Measurements from ENCODE around the gene PADI3. TPM values are rescaled to one million over a fixed set of nuclear protein-coding genes. Genes with fewer than 3 reads are reported as not detected.
"Not testable (repeated sequence)": the region's sequence is repeated elsewhere in the genome, so short reads cannot be mapped to it uniquely, and the experiment has no call there.

Gene PADI3
- total and polyA plus RNA-seq, 7 donors, result 0.01 to 0.09 (median 0.04) TPM; not detected in 4

GRCh38 chr1:17239420-17239819 is 9.5 kb upstream of the PADI3 start:
- Histone ChIP-seq H3K9me3 (no peaks in the 10 kb centered on the region), H3K4me3 (no peak overlapping the region), H3K4me1 (no peaks in the 10 kb centered on the region), H3K27me3 (ENCODE audit: insufficient read depth in 3 of 3, low read length in 2 of 3) (peaks cover 0 to 2% (median 0%) of the 10 kb centered on the region in 3 donors), H3K36me3 (ENCODE audit: insufficient read depth in 1 of 2, low read depth in 1 of 2) (no peaks in the 10 kb centered on the region), H3K27ac (no peak overlapping the region)
- intact Hi-C loops (cut with DNase I), result loop anchor here in 1 of 2 donors (10.0 kb wide), 1 partner anchor 285 kb away; no protein-coding TSS in a partner anchor
- no peak for TF ChIP-seq CTCF (IDR thresholded peaks at IDR 0.05)
- peak in 1 of 2 donors; percentile 33 for DNase-seq
- 22 to 63% (median 38%) methylated on average over 1 of the region's 1 CpG for WGBS, 3 donors
- ATAC-seq, result peak in 3 of 4 donors; percentile 32 to 58 (median 57)

- H3K27me3 ChIP-seq (ENCODE audit: insufficient read depth in 3 of 3, low read length in 2 of 3); H3K4me3 ChIP-seq; ATAC-seq; H3K4me1 ChIP-seq; intact Hi-C loops (cut with DNase I); H3K36me3 ChIP-seq (ENCODE audit: insufficient read depth in 1 of 2, low read depth in 1 of 2); H3K27ac ChIP-seq; H3K9me3 ChIP-seq: not testable (repeated sequence)
- peak in 1 of 2 donors; percentile 27 for DNase-seq
- WGBS, 3 donors, result 34 to 52% (median 35%) methylated on average over 24 to 27 of the region's 28 CpGs
Measured at GRCh38 chr1:17241011-17241779, 7.7 kb upstream of the PADI3 start.

GRCh38 chr1:17241780-17242074 is 7.2 kb upstream of the PADI3 start:
- ATAC-seq; intact Hi-C loops (cut with DNase I); H3K4me1 ChIP-seq; H3K27ac ChIP-seq; H3K36me3 ChIP-seq (ENCODE audit: insufficient read depth in 1 of 2, low read depth in 1 of 2); H3K4me3 ChIP-seq; DNase-seq; H3K27me3 ChIP-seq (ENCODE audit: insufficient read depth in 3 of 3, low read length in 2 of 3); H3K9me3 ChIP-seq: not testable (repeated sequence)
- WGBS, 3 donors, result 70 to 82% (median 80%) methylated on average over 9 to 10 of the region's 11 CpGs

- no peak for TF ChIP-seq CTCF (IDR thresholded peaks at IDR 0.05)
- intact Hi-C loops (cut with DNase I), result no loop called here
- ATAC-seq, result no peak
- Histone ChIP-seq H3K27me3 (ENCODE audit: insufficient read depth in 3 of 3, low read length in 2 of 3) (peaks cover 0 to 2% (median 0%) of the 10 kb centered on the region in 3 donors), H3K36me3 (ENCODE audit: insufficient read depth in 1 of 2, low read depth in 1 of 2) (no peaks in the 10 kb centered on the region), H3K27ac (no peak overlapping the region), H3K4me3 (no peak overlapping the region), H3K9me3 (no peaks in the 10 kb centered on the region), H3K4me1 (no peaks in the 10 kb centered on the region)
- DNase-seq, result no peak
- 88 to 91% (median 90%) methylated on average over 1 of the region's 1 CpG for WGBS, 3 donors
Measured at GRCh38 chr1:17243274-17243673, 5.6 kb upstream of the PADI3 start.

- no peak for TF ChIP-seq CTCF (IDR thresholded peaks at IDR 0.05)
- Histone ChIP-seq H3K4me1 (no peaks in the 10 kb centered on the region), H3K36me3 (ENCODE audit: insufficient read depth in 1 of 2, low read depth in 1 of 2) (no peaks in the 10 kb centered on the region), H3K27ac (no peak overlapping the region), H3K9me3 (no peaks in the 10 kb centered on the region), H3K27me3 (ENCODE audit: insufficient read depth in 3 of 3, low read length in 2 of 3) (peaks cover 0 to 2% (median 0%) of the 10 kb centered on the region in 3 donors), H3K4me3 (no peak overlapping the region)
- ATAC-seq (peak in 1 of 4 donors; percentile 70), DNase-seq (peak in 1 of 2 donors; percentile 24)
- WGBS, 3 donors, result 54 to 62% (median 56%) methylated on average over 14 of the region's 14 CpGs
- intact Hi-C loops (cut with DNase I), result no loop called here
Measured at GRCh38 chr1:17244821-17245740, 3.8 kb upstream of the PADI3 start.

Measured in psoas muscle (tissue), 8 donors.